Right atrium auricular region (tissue), 2 donors: ENCODE results near the gene SAMD14. TPM values are rescaled to one million over a fixed set of nuclear protein-coding genes. Genes with fewer than 3 reads are reported as not detected.

Experiments
- DNase-seq: peaks from one replicate; pipeline ENCODE4 v3.0.0-alpha.2; 2019; ENCODE audit warnings: low spot score
- H3K27ac ChIP-seq, 2 donors: fragments of 200-600 bp; sonication (generic); 1 replicate in 1 of 2; 2 replicates in 1 of 2; pipeline ENCODE4 v1.5.1; 2016 to 2019
- H3K27me3 ChIP-seq, 2 donors: fragments of 200-600 bp; sonication (generic); one replicate each; pipeline versions ENCODE4 v1.5.1 to v1.6.0; 2017 to 2019
- H3K36me3 ChIP-seq: fragments of 200-600 bp; sonication (generic); one replicate; pipeline ENCODE4 v1.5.1; 2016
- H3K4me1 ChIP-seq, 2 donors: fragments of 200-600 bp; sonication (generic); one replicate each; pipeline versions ENCODE4 v1.5.1 to v1.6.0; 2017 to 2019
- H3K4me3 ChIP-seq, 2 donors: fragments of 200-600 bp; sonication (generic); 1 replicate in 1 of 2; 2 replicates in 1 of 2; pipeline ENCODE4 v1.5.1; 2017 to 2019; ENCODE audit warnings: mild to moderate bottlenecking in 1 of 2, moderate library complexity in 1 of 2
- H3K9me3 ChIP-seq, 2 donors: fragments of 200-600 bp; sonication (generic); one replicate each; pipeline ENCODE4 v1.5.1; 2019
- total RNA-seq, 2 donors: library from RNA; depleted of rRNA; stranded (reverse); fragments of >200 nt; gene quantifications; one replicate each; pipeline ENCODE4 v1.1.0, GENCODE V29; 2016
- TF ChIP-seq, protein P1 (sequence below), 2 donors: fragments of 200-600 bp; sonication (generic); IDR thresholded peaks; one replicate each; pipeline ENCODE4 v1.5.1; 2019; ENCODE audit warnings: antibody characterized with exemption in 2 of 2

SAMD14 gene
- total RNA-seq, 2 donors from 2014 or later: 0.78 to 1.1 TPM

DNA sequence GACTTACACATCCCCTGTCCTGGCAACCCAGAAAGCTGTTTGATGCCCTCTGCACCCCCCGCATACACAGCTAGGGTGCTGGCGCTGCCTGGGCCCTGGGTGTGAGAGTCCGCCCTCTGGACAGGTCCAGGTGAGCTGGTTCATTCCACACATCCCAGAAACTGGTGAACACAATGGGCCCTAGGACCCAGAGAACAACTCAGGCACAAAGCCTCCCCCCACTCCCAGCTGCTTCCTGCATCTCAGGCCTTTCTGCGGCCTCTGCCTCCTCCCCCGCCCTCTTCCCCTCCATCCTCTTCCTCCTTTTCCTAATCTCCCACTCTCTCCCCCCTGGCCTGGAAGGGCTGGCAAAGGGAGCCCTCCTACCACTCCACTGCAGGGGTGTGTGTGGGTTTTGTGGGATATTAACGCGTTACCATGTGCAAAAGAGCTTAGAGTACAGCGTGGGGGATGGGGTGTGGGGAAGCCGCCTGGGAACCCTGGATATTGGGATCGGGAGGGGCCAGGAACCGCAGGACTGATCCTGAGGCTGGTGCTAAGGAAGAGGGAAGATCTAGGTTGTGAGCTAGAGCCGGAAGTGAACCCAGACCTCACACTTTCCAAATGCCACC, 22.1 kb upstream of the SAMD14 start:
- H3K27me3 ChIP-seq: no peaks in the 10 kb centered on the region
- peak; percentile 87 for DNase-seq

DNA sequence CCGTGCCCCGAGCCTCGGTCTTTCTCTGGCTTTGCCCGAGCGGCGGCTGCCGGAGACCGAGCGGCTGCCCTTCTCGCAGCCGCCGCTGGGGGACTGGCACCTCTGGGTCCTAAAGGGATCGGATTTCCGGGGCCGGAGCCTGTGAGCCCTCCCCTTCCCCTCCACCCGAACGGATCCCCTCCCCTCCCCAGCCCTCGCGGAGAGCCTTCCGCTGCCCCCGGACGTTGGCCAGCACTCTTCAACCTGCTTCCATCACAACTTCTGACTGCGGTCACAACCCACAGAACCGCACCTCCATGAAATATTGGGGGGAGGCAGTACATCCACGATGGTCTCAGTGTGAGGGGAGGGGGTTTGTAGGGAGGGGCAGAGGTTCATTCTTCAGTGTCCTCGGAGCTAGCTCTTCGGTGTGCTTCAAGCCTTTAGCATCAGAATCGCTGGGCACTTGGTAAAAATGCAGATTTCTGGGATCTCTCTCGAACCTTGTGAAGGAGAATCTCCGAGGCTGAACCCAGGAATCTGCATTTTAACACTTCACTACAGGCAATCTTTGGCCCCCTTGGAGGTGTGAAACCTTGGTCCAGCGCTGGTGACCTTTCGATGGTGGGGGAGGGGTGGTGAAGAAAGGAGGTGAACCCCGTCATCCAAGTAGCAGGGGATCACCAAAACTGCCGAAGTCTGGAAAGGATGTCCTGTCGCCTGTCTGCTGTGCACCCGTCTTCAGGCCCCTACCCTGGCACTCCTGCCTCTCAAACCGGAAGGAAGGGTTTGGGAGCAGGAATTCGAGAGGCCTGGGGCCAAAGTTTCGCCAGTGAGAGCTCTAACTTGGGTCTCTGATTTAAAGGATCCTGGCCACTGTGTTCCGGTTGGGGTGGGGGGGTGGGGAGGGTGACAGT, 21.3 kb upstream of the SAMD14 start:
- Histone ChIP-seq H3K9me3 (no peaks in the 10 kb centered on the region), H3K4me1 (peaks cover 0 to 81% of the 10 kb centered on the region in 2 donors), H3K4me3 (peak overlapping the region; percentile 78 to 87), H3K36me3 (no peaks in the 10 kb centered on the region), H3K27ac (peak overlapping the region; percentile 94 to 95), H3K27me3 (no peaks in the 10 kb centered on the region)
- DNase-seq: peak; percentile 88
- TF ChIP-seq, protein P1, sequence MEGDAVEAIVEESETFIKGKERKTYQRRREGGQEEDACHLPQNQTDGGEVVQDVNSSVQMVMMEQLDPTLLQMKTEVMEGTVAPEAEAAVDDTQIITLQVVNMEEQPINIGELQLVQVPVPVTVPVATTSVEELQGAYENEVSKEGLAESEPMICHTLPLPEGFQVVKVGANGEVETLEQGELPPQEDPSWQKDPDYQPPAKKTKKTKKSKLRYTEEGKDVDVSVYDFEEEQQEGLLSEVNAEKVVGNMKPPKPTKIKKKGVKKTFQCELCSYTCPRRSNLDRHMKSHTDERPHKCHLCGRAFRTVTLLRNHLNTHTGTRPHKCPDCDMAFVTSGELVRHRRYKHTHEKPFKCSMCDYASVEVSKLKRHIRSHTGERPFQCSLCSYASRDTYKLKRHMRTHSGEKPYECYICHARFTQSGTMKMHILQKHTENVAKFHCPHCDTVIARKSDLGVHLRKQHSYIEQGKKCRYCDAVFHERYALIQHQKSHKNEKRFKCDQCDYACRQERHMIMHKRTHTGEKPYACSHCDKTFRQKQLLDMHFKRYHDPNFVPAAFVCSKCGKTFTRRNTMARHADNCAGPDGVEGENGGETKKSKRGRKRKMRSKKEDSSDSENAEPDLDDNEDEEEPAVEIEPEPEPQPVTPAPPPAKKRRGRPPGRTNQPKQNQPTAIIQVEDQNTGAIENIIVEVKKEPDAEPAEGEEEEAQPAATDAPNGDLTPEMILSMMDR (IDR thresholded peaks at IDR 0.05): peak; percentile 64 to 72

More for the DNA sequence above, 22.1 kb upstream of the SAMD14 start:
- TF ChIP-seq, protein P1 (IDR thresholded peaks at IDR 0.05): no peak
- Histone ChIP-seq H3K4me3 (peak overlapping the region; percentile 78 to 87), H3K9me3 (no peaks in the 10 kb centered on the region), H3K4me1 (peaks cover 0 to 74% of the 10 kb centered on the region in 2 donors), H3K27ac (peak overlapping the region; percentile 94 to 95), H3K36me3 (no peaks in the 10 kb centered on the region)

DNA sequence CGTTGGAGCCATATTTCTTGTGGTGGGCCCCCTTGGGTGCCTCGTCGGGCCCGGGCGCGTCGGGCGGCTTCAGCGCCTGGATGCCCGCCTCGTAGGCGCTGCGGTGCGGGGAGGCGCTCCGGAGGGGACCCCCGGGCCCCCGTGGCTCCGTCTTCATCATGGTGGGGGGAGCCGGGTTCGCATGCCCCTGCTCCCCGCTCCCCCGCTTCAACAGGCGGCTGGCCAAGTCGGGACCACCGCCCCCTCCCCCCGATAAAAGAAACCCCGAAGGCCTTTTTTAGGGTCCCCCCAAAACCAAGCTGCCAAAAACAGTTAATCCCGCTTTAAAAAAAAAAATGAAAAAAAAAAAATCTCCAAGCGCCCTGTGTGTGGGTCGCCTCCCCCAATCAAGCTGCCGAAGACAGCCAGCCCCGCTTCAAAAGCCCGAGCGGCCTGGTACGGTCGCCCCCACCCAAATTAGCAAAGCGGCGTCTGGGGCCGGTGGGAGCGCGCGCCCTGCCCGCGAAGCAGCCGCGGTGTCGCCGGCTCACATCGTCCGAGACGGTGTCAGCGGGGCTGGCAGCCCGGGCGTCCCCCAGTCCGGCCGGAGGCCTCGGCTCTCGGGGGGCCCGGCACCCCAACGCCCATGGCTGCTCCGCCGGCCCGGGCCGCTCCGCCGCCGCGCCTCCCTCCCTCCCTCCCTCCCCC, 20.5 kb upstream of the SAMD14 start, which contains the start of gene PPP1R9B:
Gene PPP1R9B (minus strand): TSS at position 324 of the 687 bp plus-strand sequence. CDS start 164 bp downstream, at position 160.
- Histone ChIP-seq H3K36me3 (no peaks in the 10 kb centered on the region), H3K4me1 (peaks cover 0 to 87% of the 10 kb centered on the region in 2 donors), H3K4me3 (peak within 1 kb of the TSS; percentile 78 to 87), H3K27me3 (no peaks in the 10 kb centered on the region), H3K27ac (peak within 1 kb of the TSS; percentile 94 to 95), H3K9me3 (no peaks in the 10 kb centered on the region)
- TF ChIP-seq, protein P1 (IDR thresholded peaks at IDR 0.05): no peak
- no peak for DNase-seq

DNA sequence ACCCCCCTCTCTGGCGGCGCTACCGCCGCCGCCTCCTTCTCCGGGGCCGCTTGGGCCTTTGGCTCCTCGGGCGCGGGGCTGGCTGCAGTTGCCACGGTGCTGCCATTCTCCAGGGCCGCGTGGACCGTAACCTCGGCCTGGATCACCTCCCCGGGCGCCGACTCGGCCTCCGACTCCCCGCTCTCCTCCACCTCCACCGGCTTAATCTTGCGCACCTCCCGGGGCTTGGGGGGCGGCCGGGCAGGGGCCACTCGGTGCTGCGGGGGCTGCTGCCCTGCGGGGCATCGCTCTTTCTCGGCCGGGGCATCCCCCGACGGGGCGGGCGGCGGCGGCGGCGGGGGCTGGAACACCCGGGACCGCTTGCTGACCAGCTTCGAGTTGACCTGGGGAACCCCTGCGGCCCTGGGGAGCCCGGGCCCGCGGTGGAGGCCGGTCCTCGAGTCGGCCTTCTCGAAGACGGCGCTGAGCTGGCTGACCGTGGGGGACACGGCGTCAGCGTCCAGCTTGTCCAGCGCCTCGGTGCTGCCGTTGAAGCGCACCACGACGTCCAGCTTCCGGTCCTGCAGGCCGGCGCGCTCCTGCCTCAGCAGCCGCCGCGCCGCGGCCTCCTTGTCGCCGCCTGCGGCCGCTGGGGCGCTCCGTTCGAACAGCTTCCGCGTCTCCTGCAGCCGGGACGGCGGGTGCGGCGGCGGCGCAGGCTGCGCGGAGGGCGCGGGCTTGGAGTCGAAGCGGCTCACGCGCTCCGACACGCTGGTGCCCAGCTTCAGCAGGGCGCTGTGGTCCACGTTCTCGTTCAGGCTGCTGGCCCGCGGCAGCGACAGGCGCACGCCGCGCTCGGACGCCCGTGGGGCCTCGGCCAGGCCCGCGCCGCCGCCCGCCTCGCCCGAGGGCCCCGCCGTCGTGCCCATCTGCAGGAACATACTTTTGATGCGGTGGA, 19.7 kb upstream of the SAMD14 start:
- Histone ChIP-seq H3K27me3 (no peaks in the 10 kb centered on the region), H3K4me3 (peak overlapping the region; percentile 78 to 87), H3K4me1 (peaks cover 0 to 87% of the 10 kb centered on the region in 2 donors), H3K9me3 (no peaks in the 10 kb centered on the region), H3K27ac (peak overlapping the region; percentile 94 to 95), H3K36me3 (peaks cover 4% of the 10 kb centered on the region)
- TF ChIP-seq, protein P1 (IDR thresholded peaks at IDR 0.05): peak in 1 of 2 donors; percentile 29
- no peak for DNase-seq

DNA sequence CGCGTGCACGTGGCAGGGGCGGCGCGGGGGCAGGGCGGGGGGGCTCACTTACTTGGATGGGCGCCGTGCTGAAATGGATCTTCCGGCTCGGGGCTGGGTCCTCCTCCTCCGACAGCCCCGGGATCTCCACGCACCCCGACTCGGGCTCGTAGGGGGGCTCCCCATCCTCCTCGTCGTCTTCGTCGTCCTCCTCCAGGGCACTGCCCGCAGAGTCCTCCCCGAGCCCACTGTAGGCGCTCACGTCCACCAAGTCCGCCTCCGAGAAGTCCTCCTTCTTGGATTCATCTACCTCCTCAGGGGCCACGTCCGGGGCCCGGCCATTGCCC, 19.1 kb upstream of the SAMD14 start:
- TF ChIP-seq, protein P1 (IDR thresholded peaks at IDR 0.05): no peak
- H3K4me3 ChIP-seq: peak overlapping the region; percentile 78 to 87
- H3K27me3 ChIP-seq: no peaks in the 10 kb centered on the region
- peaks cover 11% of the 10 kb centered on the region for H3K36me3 ChIP-seq
- H3K9me3 ChIP-seq: no peaks in the 10 kb centered on the region
- DNase-seq: no peak
- peak overlapping the region; percentile 94 to 95 for H3K27ac ChIP-seq
- peaks cover 0 to 82% of the 10 kb centered on the region in 2 donors for H3K4me1 ChIP-seq
